ENCODE results near the gene GABRR1.

GABRR1 gene

DNA sequence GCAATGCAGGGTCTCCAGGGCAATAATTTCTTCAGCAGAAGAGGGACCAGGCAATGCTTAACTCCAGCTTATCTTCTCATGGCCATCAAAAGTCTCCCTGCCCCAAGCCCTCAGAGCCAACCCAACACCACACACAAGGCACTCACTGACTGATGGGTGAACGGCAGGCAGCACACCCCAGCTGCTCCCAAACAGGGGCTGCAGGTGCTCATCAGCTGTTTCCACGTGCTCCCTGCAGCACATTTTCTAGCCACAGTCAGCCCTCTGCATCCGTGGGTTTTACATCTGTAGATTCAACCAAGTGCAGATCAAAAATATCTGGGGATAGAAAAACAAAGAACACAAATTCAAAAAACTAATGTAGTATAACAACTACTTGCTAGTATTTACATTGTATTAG lies 4.0 kb upstream of the GABRR1 start:
- no peaks in the 10 kb centered on the region for H3K36me3 ChIP-seq (ENCODE audit: control insufficient read depth, insufficient read depth, low read length)
- DNase-seq (ENCODE audit: low read depth, low spot score): no peak
- no peaks in the 10 kb centered on the region for H3K9me3 ChIP-seq (ENCODE audit: control insufficient read depth, insufficient read depth, low read length)
- H3K27me3 ChIP-seq (ENCODE audit: control insufficient read depth, insufficient read depth, low read length): no peaks in the 10 kb centered on the region
- H3K4me1 ChIP-seq (ENCODE audit: control insufficient read depth, insufficient read depth, low read length): no peaks in the 10 kb centered on the region; the same call in 1 of the 2 replicates
- H3K27ac ChIP-seq (ENCODE audit: low read length): no peak overlapping the region
- no peak overlapping the region for H3K4me3 ChIP-seq (ENCODE audit: low read length)
- no CpG with 5 or more reads among the region's 3 CpGs for WGBS (ENCODE audit: insufficient coverage, insufficient read length)

DNA sequence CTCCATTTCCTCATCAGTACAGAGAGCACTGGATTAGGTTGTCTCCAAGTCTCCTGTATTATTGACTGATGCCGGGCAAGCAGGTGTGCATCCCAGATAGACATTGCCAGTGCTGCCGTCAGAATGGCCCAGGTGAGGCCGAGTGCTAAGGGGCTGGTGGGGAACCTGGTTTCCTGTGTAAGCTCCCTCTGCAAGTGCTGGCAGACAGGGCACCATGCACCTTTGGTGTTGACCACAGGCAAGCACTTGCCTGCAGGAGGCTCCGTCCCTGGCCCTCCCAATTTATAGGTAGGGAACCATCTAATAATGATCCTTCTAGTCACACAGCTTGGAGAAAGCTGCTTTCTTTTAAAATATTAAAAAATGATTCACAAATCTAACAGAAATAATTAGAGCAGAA lies 747 bp downstream of the GABRR1 start:
- H3K9me3 ChIP-seq (ENCODE audit: control insufficient read depth, insufficient read depth, low read length): no peaks in the 10 kb centered on the region
- H3K27ac ChIP-seq (ENCODE audit: low read length): no peak overlapping the region
- H3K27me3 ChIP-seq (ENCODE audit: control insufficient read depth, insufficient read depth, low read length): no peaks in the 10 kb centered on the region
- WGBS (ENCODE audit: insufficient coverage, insufficient read length): no CpG with 5 or more reads among the region's 4 CpGs
- no peaks in the 10 kb centered on the region for H3K36me3 ChIP-seq (ENCODE audit: control insufficient read depth, insufficient read depth, low read length)
- no peak for DNase-seq (ENCODE audit: low read depth, low spot score)
- peaks cover 3% of the 10 kb centered on the region; the same call in 1 of the 2 replicates for H3K4me1 ChIP-seq (ENCODE audit: control insufficient read depth, insufficient read depth, low read length)
- H3K4me3 ChIP-seq (ENCODE audit: low read length): no peak overlapping the region

DNA sequence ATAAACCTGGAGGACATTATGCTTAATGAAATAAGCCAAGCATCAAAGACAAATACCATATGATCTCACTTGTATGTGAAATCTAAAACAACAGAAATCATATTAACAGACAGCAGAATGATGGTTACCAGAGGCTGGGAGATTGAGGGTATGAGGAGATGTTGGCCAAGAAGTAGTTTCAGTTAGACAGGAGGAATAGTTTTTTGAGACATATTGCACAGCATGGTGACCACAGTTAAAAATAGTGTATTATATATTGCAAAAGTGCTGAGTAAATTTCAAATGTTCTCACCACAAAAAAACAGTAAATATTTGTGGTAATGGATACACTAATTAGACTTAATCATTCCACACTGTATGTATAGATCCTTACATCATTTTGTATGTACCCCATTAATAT lies 1.8 kb downstream of the GABRR1 start:
- no peaks in the 10 kb centered on the region for H3K36me3 ChIP-seq (ENCODE audit: control insufficient read depth, insufficient read depth, low read length)
- no peaks in the 10 kb centered on the region for H3K9me3 ChIP-seq (ENCODE audit: control insufficient read depth, insufficient read depth, low read length)
- H3K4me3 ChIP-seq (ENCODE audit: low read length): no peak overlapping the region
- H3K4me1 ChIP-seq (ENCODE audit: control insufficient read depth, insufficient read depth, low read length): peaks cover 3% of the 10 kb centered on the region; the same call in 1 of the 2 replicates
- H3K27ac ChIP-seq (ENCODE audit: low read length): no peak overlapping the region
- no peaks in the 10 kb centered on the region for H3K27me3 ChIP-seq (ENCODE audit: control insufficient read depth, insufficient read depth, low read length)
- DNase-seq (ENCODE audit: low read depth, low spot score): no peak

DNA sequence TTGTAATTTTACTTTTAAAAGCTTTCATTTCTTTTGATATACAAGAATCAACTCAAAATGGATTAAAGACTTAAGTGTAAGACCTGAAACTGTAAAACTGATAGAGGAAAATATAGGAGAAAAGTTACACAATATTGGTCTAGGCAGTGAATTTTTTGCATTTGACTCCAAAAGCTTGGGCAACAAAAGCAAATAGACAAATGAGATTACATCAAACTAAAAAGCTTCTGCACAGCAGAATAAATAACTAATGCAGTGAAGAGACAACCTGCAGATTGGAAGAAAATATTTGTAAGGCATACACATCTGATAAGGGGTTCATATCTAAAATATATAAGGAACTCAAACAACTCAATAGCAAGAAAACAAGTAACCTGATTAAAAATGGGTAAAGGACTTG lies 3.0 kb downstream of the GABRR1 start:
- no peak for DNase-seq (ENCODE audit: low read depth, low spot score)
- Histone ChIP-seq H3K4me3 (ENCODE audit: low read length) (no peak overlapping the region), H3K27ac (ENCODE audit: low read length) (no peak overlapping the region), H3K27me3 (ENCODE audit: control insufficient read depth, insufficient read depth, low read length) (no peaks in the 10 kb centered on the region), H3K4me1 (ENCODE audit: control insufficient read depth, insufficient read depth, low read length) (peaks cover 3% of the 10 kb centered on the region; the same call in 1 of the 2 replicates), H3K36me3 (ENCODE audit: control insufficient read depth, insufficient read depth, low read length) (no peaks in the 10 kb centered on the region), H3K9me3 (ENCODE audit: control insufficient read depth, insufficient read depth, low read length) (no peaks in the 10 kb centered on the region)

- Histone ChIP-seq H3K4me1 (ENCODE audit: control insufficient read depth, insufficient read depth, low read length) (peaks cover 3% of the 10 kb centered on the region; the same call in 1 of the 2 replicates), H3K36me3 (ENCODE audit: control insufficient read depth, insufficient read depth, low read length) (no peaks in the 10 kb centered on the region), H3K27ac (ENCODE audit: low read length) (no peak overlapping the region), H3K27me3 (ENCODE audit: control insufficient read depth, insufficient read depth, low read length) (no peaks in the 10 kb centered on the region), H3K4me3 (ENCODE audit: low read length) (no peak overlapping the region), H3K9me3 (ENCODE audit: control insufficient read depth, insufficient read depth, low read length) (no peaks in the 10 kb centered on the region)
- no peak for DNase-seq (ENCODE audit: low read depth, low spot score)
- no CpG with 5 or more reads among the region's 5 CpGs for WGBS (ENCODE audit: insufficient coverage, insufficient read length)
Observed at GRCh38 chr6:89212472-89212871, 4.7 kb downstream of the GABRR1 start.

GRCh38 chr6:89209457-89209856 lies 7.7 kb downstream of the GABRR1 start:
- Histone ChIP-seq H3K36me3 (ENCODE audit: control insufficient read depth, insufficient read depth, low read length) (no peaks in the 10 kb centered on the region), H3K9me3 (ENCODE audit: control insufficient read depth, insufficient read depth, low read length) (no peaks in the 10 kb centered on the region), H3K27ac (ENCODE audit: low read length) (no peak overlapping the region), H3K27me3 (ENCODE audit: control insufficient read depth, insufficient read depth, low read length) (no peaks in the 10 kb centered on the region), H3K4me3 (ENCODE audit: low read length) (no peak overlapping the region), H3K4me1 (ENCODE audit: control insufficient read depth, insufficient read depth, low read length) (peaks cover 6% of the 10 kb centered on the region; the same call in 1 of the 2 replicates)
- no CpG with 5 or more reads among the region's 6 CpGs for WGBS (ENCODE audit: insufficient coverage, insufficient read length)
- DNase-seq (ENCODE audit: low read depth, low spot score): no peak

- H3K27ac ChIP-seq (ENCODE audit: low read length): no peak overlapping the region
- H3K4me1 ChIP-seq (ENCODE audit: control insufficient read depth, insufficient read depth, low read length): peaks cover 6% of the 10 kb centered on the region; the same call in 1 of the 2 replicates
- no peaks in the 10 kb centered on the region for H3K36me3 ChIP-seq (ENCODE audit: control insufficient read depth, insufficient read depth, low read length)
- no peak for DNase-seq (ENCODE audit: low read depth, low spot score)
- H3K27me3 ChIP-seq (ENCODE audit: control insufficient read depth, insufficient read depth, low read length): no peaks in the 10 kb centered on the region
- H3K4me3 ChIP-seq (ENCODE audit: low read length): no peak overlapping the region
- H3K9me3 ChIP-seq (ENCODE audit: control insufficient read depth, insufficient read depth, low read length): no peaks in the 10 kb centered on the region
- WGBS (ENCODE audit: insufficient coverage, insufficient read length): no CpG with 5 or more reads among the region's 4 CpGs
Observed at GRCh38 chr6:89208551-89208950, 8.6 kb downstream of the GABRR1 start.

DNA sequence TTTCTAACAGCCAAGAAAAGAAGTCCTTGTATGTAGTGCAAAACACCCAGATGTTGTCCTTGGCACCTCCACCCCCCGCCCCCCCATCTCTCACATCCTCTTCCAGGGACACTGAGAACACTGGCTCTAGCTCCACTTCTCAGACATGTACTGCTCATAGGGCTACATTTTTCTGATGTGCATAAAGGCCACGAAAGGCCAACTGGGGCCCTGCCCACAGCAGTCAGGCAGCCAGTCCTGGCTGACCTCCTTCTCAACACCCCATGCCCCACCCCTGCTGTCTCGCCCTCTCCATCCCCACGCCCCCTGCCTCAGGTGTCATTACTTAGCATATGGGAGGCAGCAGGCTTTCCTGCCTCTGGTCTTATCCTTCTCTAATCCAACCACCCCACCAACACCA lies 11.3 kb downstream of the GABRR1 start:
- Histone ChIP-seq H3K27me3 (ENCODE audit: control insufficient read depth, insufficient read depth, low read length) (no peaks in the 10 kb centered on the region), H3K27ac (ENCODE audit: low read length) (no peak overlapping the region), H3K4me1 (ENCODE audit: control insufficient read depth, insufficient read depth, low read length) (peaks cover 3% of the 10 kb centered on the region; the same call in 1 of the 2 replicates), H3K9me3 (ENCODE audit: control insufficient read depth, insufficient read depth, low read length) (no peaks in the 10 kb centered on the region), H3K4me3 (ENCODE audit: low read length) (no peak overlapping the region), H3K36me3 (ENCODE audit: control insufficient read depth, insufficient read depth, low read length) (no peaks in the 10 kb centered on the region)
- WGBS (ENCODE audit: insufficient coverage, insufficient read length): no CpG with 5 or more reads among the region's 4 CpGs
- DNase-seq (ENCODE audit: low read depth, low spot score): no peak

GRCh38 chr6:89204096-89204495 lies 13.1 kb downstream of the GABRR1 start:
- no peak for DNase-seq (ENCODE audit: low read depth, low spot score)
- no peaks in the 10 kb centered on the region for H3K9me3 ChIP-seq (ENCODE audit: control insufficient read depth, insufficient read depth, low read length)
- no peaks in the 10 kb centered on the region for H3K36me3 ChIP-seq (ENCODE audit: control insufficient read depth, insufficient read depth, low read length)
- no CpG with 5 or more reads among the region's 11 CpGs for WGBS (ENCODE audit: insufficient coverage, insufficient read length)
- H3K27me3 ChIP-seq (ENCODE audit: control insufficient read depth, insufficient read depth, low read length): no peaks in the 10 kb centered on the region
- no peak overlapping the region for H3K27ac ChIP-seq (ENCODE audit: low read length)
- peaks cover 3% of the 10 kb centered on the region; the same call in 1 of the 2 replicates for H3K4me1 ChIP-seq (ENCODE audit: control insufficient read depth, insufficient read depth, low read length)
- H3K4me3 ChIP-seq (ENCODE audit: low read length): no peak overlapping the region

DNA sequence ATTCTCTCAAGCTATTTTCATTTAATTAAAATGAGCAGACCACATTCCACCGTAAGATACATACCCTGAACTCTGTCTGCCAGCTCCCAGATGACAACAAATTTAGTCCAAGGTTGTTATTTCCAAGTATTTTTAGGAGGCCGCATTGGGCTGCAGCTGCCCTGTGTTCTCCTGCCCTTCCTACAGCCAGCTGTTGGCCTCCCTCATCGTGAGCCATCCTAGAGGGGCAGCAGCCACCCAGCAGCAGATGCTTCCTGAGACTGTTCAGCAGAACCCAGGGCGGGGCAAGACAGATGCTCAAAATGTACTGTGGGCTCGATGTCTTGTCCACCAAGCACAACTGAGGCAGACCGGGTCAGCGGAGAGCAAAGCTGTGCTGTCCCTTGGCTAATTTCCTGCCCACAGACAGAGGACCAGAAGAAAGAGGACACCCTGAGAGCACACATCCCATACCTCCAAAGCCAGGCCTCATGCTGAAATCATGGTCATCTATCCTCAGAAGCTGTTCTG lies 16.4 kb downstream of the GABRR1 start:
- no CpG with 5 or more reads among the region's 7 CpGs for WGBS (ENCODE audit: insufficient coverage, insufficient read length)
- no peak overlapping the region for H3K4me3 ChIP-seq (ENCODE audit: low read length)

DNA sequence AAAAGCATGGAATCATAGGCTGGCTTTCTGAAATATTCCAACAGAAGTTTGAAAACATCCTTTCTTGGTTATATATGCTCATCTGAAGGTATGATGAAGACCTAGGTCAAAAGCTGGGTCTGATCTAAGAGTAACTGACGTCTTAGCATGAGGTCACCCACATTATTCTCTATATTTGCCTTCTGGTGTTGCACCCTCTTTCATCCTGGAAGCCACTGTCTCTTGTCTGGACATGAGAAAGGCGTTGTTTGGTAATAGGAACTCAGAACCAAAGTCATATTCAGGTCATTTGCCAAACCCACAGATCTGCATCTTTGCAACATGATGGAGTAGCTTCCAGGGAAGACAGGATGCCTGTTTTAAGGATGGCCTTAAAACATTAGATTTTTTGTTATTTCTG lies 17.6 kb downstream of the GABRR1 start:
- Histone ChIP-seq H3K9me3 (ENCODE audit: control insufficient read depth, insufficient read depth, low read length) (no peaks in the 10 kb centered on the region), H3K27me3 (ENCODE audit: control insufficient read depth, insufficient read depth, low read length) (no peaks in the 10 kb centered on the region), H3K27ac (ENCODE audit: low read length) (no peak overlapping the region), H3K4me1 (ENCODE audit: control insufficient read depth, insufficient read depth, low read length) (no peaks in the 10 kb centered on the region), H3K36me3 (ENCODE audit: control insufficient read depth, insufficient read depth, low read length) (no peaks in the 10 kb centered on the region), H3K4me3 (ENCODE audit: low read length) (no peak overlapping the region)
- DNase-seq (ENCODE audit: low read depth, low spot score): no peak
- no CpG with 5 or more reads among the region's 2 CpGs for WGBS (ENCODE audit: insufficient coverage, insufficient read length)

More for the DNA sequence above, 16.4 kb downstream of the GABRR1 start:
- no peak for DNase-seq (ENCODE audit: low read depth, low spot score)
- no peaks in the 10 kb centered on the region for H3K9me3 ChIP-seq (ENCODE audit: control insufficient read depth, insufficient read depth, low read length)
- no peaks in the 10 kb centered on the region for H3K27me3 ChIP-seq (ENCODE audit: control insufficient read depth, insufficient read depth, low read length)
- peaks cover under 1% of the 10 kb centered on the region; the same call in 1 of the 2 replicates for H3K4me1 ChIP-seq (ENCODE audit: control insufficient read depth, insufficient read depth, low read length)
- H3K27ac ChIP-seq (ENCODE audit: low read length): no peak overlapping the region
- H3K36me3 ChIP-seq (ENCODE audit: control insufficient read depth, insufficient read depth, low read length): no peaks in the 10 kb centered on the region
